Activated T-cell treated with anti-CD3 and anti-CD28 coated beads, Interleukin-2, amount 50 U/mL, for 48 hours (primary cell): ENCODE measurements around the gene COL25A1.
"Not testable (repeated sequence)": the region's sequence is repeated elsewhere in the genome, so short reads cannot be mapped to it uniquely, and the experiment has no call there.

Source experiments
- DNase-seq, 2 experiments: peaks; one replicate each; pipeline ENCODE4 v3.0.0-alpha.2; 2020

The COL25A1 gene

GRCh38 chr4:109044431-109044830 is 258.0 kb downstream of the COL25A1 start:
- DNase-seq = no peak

- no peak for DNase-seq
These were observed 259.2 kb downstream of the COL25A1 start for GRCh38 chr4:109043286-109043685.

- no peak for DNase-seq
These were observed 260.7 kb downstream of the COL25A1 start for GRCh38 chr4:109041463-109042360.

- DNase-seq = no peak
These were observed 262.0 kb downstream of the COL25A1 start for GRCh38 chr4:109040441-109040840.

- no peak for DNase-seq
These were observed 265.4 kb downstream of the COL25A1 start for GRCh38 chr4:109037026-109037425.

GRCh38 chr4:109033993-109034392 is 268.5 kb downstream of the COL25A1 start:
- no peak for DNase-seq

GRCh38 chr4:109032671-109033070 is 269.8 kb downstream of the COL25A1 start:
- DNase-seq = no peak

- no peak for DNase-seq
These were observed 272.5 kb downstream of the COL25A1 start for GRCh38 chr4:109029987-109030386.

- DNase-seq = no peak
These were observed 275.4 kb downstream of the COL25A1 start for GRCh38 chr4:109027016-109027500.

- no peak for DNase-seq
These were observed 275.9 kb downstream of the COL25A1 start for GRCh38 chr4:109026588-109026987.

GRCh38 chr4:109025471-109026076 is 276.9 kb downstream of the COL25A1 start:
- DNase-seq = no peak

GRCh38 chr4:109022961-109023360 is 279.5 kb downstream of the COL25A1 start:
- DNase-seq = no peak

- not testable (repeated sequence) for DNase-seq
These were observed 280.8 kb downstream of the COL25A1 start for GRCh38 chr4:109021630-109022029.

GRCh38 chr4:109020861-109021260 is 281.6 kb downstream of the COL25A1 start:
- no peak for DNase-seq

GRCh38 chr4:109016200-109016599 is 286.3 kb downstream of the COL25A1 start:
- DNase-seq = no peak

GRCh38 chr4:109015413-109015810 is 287.0 kb downstream of the COL25A1 start:
- no peak for DNase-seq

GRCh38 chr4:109014593-109015412 is 287.7 kb downstream of the COL25A1 start:
- DNase-seq = no peak

- no peak for DNase-seq
These were observed 290.1 kb downstream of the COL25A1 start for GRCh38 chr4:109012286-109012880.

GRCh38 chr4:109011241-109012026 is 291.0 kb downstream of the COL25A1 start:
- DNase-seq = no peak

- no peak for DNase-seq
These were observed 291.9 kb downstream of the COL25A1 start for GRCh38 chr4:109010521-109010920.

GRCh38 chr4:109009909-109010308 is 292.5 kb downstream of the COL25A1 start:
- DNase-seq = no peak

GRCh38 chr4:109007976-109008375 is 294.5 kb downstream of the COL25A1 start:
- no peak for DNase-seq
